ENCODE data around the gene MELK. TPM values are rescaled to one million over a fixed set of nuclear protein-coding genes. Genes with fewer than 3 reads are reported as not detected.

Gene MELK
- total and polyA plus RNA-seq, 2 of the 13 experiments (the other 11 are each of a cell fraction or from before 2014, with no cell fraction given) = 16.7 to 50.4 TPM

DNA sequence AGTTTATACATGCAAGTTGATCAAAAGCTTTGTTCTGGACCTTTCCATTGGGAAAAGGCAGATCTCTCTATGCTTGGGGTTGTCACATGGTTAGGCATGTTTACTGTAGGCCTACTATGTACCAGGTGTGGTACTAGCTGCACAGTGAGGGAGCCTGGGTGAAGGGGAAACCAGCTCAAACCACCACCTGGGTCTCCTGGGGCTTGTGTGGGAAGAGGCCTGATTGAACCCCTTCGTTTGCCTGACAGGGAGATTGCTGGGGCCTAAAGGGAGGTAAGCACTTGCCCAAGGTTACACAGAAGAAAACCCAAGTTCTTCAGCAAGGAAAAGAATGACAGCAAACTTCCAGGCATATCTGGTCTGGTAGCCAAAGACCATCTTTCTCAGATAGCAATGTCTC lies 145.9 kb downstream of the MELK start (continued):
- TF ChIP-seq, protein P1, sequence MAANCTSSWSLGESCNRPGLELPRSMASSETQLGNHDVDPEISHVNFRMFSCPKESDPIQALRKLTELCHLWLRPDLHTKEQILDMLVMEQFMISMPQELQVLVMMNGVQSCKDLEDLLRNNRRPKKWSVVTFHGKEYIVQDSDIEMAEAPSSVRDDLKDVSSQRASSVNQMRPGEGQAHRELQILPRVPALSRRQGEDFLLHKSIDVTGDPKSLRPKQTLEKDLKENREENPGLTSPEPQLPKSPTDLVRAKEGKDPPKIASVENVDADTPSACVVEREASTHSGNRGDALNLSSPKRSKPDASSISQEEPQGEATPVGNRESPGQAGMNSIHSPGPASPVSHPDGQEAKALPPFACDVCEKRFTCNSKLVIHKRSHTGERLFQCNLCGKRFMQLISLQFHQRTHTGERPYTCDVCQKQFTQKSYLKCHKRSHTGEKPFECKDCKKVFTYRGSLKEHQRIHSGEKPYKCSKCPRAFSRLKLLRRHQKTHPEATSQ (CRISPR knock-in tag; IDR thresholded peaks at IDR 0.05; ENCODE audit: borderline replicate concordance) = no peak

DNA sequence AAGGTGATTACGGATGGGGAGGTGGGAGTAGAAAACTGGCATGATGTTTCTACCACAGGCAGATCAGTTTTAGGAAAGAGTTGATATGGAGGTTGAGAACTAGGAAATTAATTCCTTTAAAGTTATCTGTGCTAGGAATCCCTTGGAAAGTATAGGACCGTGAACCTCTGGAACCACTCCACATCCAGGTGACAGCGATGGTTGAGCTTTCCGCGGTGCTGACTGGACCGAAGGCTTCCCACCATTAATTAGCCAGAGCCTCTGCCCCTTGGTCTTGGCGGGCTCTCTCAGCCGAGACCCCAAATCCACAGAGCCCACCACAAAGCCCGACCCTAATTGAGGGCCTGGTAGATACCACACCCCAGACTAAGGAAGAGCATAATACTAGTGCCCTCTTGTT lies 147.3 kb downstream of the MELK start:
- Histone ChIP-seq H3K9me3 (ENCODE audit: low read length) (no peaks in the 10 kb centered on the region), H3K79me2 (ENCODE audit: insufficient read depth, low read length) (no peaks in the 10 kb centered on the region), H4K20me1 (ENCODE audit: insufficient read depth, low read length) (no peaks in the 10 kb centered on the region), H3K4me2 (ENCODE audit: low read depth, low read length) (no peak overlapping the region), H3K36me3 (replicated peaks in 1 of 2; ENCODE audit: control insufficient read depth in 1 of 2, insufficient read depth in 2 of 2, low read length in 2 of 2) (no peaks in the 10 kb centered on the region), H3K9ac (ENCODE audit: insufficient read depth, low read depth, low read length) (no peak overlapping the region), H3K27ac (ENCODE audit: extremely low read length, insufficient read depth, low read length) (no peak overlapping the region), H3K4me1 (ENCODE audit: insufficient read depth, low read length) (no peaks in the 10 kb centered on the region), H2AFZ (ENCODE audit: low read length) (no peak overlapping the region), H3K27me3 (ENCODE audit: control insufficient read depth in 1 of 2, insufficient read depth in 2 of 2, low read length in 2 of 2) (peaks cover 1 to 14% of the 10 kb centered on the region in 2 experiments; a peak in 2 of 5 replicates), H3K4me3 (replicated peaks in 1 of 3; ENCODE audit: insufficient read depth in 1 of 3, low read depth in 2 of 3, low read length in 3 of 3) (no peak overlapping the region)
- BruUV-seq (replicated peaks) = no TSS peak
- ChIA-PET CTCF (ENCODE audit: low intra/inter-chr PET ratio, low total read pairs) (no interaction called here), POLR2A (no interaction called here)
- intact Hi-C loops (cut with micrococcal nuclease; ENCODE audit: unreplicated experiment) (no loop called here), in situ Hi-C loops (cut with HindIII; ENCODE audit: extremely low pct_ligation_motif_present, low pct_unique_long_range_greater_than_20kb) (no loop called here)
- DNase-seq (ENCODE audit: low spot score) = no peak
- TF ChIP-seq IRF2 (CRISPR knock-in tag; IDR thresholded peaks at IDR 0.05) (no peak), GATA4 (IDR thresholded peaks at IDR 0.05; ENCODE audit: borderline replicate concordance, low read depth) (no peak), FOXK2 (IDR thresholded peaks at IDR 0.05) (no peak), CHCHD3 (CRISPR knock-in tag; IDR thresholded peaks at IDR 0.05) (no peak), ZNF614 (CRISPR knock-in tag; IDR thresholded peaks at IDR 0.05; ENCODE audit: borderline replicate concordance) (no peak), RBFOX2 (IDR thresholded peaks at IDR 0.05; ENCODE audit: low read depth, low read length) (no peak), DPF2 (CRISPR knock-in tag; IDR thresholded peaks at IDR 0.05; ENCODE audit: borderline replicate concordance, low read depth) (no peak)
- TF ChIP-seq, protein P2, sequence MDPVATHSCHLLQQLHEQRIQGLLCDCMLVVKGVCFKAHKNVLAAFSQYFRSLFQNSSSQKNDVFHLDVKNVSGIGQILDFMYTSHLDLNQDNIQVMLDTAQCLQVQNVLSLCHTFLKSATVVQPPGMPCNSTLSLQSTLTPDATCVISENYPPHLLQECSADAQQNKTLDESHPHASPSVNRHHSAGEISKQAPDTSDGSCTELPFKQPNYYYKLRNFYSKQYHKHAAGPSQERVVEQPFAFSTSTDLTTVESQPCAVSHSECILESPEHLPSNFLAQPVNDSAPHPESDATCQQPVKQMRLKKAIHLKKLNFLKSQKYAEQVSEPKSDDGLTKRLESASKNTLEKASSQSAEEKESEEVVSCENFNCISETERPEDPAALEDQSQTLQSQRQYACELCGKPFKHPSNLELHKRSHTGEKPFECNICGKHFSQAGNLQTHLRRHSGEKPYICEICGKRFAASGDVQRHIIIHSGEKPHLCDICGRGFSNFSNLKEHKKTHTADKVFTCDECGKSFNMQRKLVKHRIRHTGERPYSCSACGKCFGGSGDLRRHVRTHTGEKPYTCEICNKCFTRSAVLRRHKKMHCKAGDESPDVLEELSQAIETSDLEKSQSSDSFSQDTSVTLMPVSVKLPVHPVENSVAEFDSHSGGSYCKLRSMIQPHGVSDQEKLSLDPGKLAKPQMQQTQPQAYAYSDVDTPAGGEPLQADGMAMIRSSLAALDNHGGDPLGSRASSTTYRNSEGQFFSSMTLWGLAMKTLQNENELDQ (CRISPR knock-in tag; IDR thresholded peaks at IDR 0.05; ENCODE audit: borderline replicate concordance) = no peak
- TF ChIP-seq, protein P3, sequence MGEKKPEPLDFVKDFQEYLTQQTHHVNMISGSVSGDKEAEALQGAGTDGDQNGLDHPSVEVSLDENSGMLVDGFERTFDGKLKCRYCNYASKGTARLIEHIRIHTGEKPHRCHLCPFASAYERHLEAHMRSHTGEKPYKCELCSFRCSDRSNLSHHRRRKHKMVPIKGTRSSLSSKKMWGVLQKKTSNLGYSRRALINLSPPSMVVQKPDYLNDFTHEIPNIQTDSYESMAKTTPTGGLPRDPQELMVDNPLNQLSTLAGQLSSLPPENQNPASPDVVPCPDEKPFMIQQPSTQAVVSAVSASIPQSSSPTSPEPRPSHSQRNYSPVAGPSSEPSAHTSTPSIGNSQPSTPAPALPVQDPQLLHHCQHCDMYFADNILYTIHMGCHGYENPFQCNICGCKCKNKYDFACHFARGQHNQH (CRISPR knock-in tag; IDR thresholded peaks at IDR 0.05) = no peak
- TF ChIP-seq, protein P4, sequence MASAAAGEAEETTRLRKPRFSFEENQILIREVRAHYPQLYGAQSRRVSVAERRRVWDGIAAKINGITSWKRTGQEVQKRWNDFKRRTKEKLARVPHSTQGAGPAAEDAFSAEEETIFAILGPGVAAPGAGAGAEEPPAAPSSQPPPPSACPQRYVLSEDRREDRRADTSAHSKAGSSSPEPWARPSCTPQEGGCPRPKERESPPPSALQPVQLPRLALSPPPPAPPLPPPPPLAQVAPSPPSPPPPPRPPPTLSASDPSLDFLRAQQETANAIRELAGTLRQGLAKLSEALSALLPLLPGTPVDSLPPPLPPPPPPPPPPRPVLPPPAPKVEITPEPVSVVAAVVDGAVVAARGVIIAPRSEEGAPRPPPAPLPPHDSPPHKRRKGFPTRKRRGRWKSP (CRISPR knock-in tag; IDR thresholded peaks at IDR 0.05) = no peak
- TF ChIP-seq, protein P5, sequence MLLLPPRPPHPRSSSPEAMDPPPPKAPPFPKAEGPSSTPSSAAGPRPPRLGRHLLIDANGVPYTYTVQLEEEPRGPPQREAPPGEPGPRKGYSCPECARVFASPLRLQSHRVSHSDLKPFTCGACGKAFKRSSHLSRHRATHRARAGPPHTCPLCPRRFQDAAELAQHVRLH (CRISPR knock-in tag; IDR thresholded peaks at IDR 0.05; ENCODE audit: borderline replicate concordance, low read depth) = no peak
- WGBS (ENCODE audit: low lambda C conversion rate) = 59% methylated on average over 3 of the region's 9 CpGs
- no peak for FAIRE-seq
- ATAC-seq = no peak
